Type B pancreatic cell (in vitro differentiated cells): ENCODE data around the gene PLGRKT. TPM values are rescaled to one million over a fixed set of nuclear protein-coding genes. Genes with fewer than 3 reads are reported as not detected.
"Not testable (repeated sequence)": the region's sequence is repeated elsewhere in the genome, so short reads cannot be mapped to it uniquely, and the experiment has no call there.

ENCODE experiments used
- DNase-seq: peaks from one replicate; pipeline ENCODE4 v3.0.0; 2021; ENCODE audit warnings: mixed read lengths; ENCODE audit not compliant: unreplicated experiment; ENCODE audit errors: extremely low spot score
- H3K27ac Mint-ChIP-seq: 2 replicates; pipeline ENCODE4 v1.8.0; 2021; ENCODE audit warnings: mild to moderate bottlenecking, mixed read lengths
- H3K27me3 Mint-ChIP-seq: 2 replicates; pipeline ENCODE4 v1.8.0; 2021; ENCODE audit warnings: mixed read lengths
- H3K36me3 Mint-ChIP-seq: 2 replicates; pipeline ENCODE4 v1.8.0; 2021; ENCODE audit warnings: mixed read lengths
- H3K4me1 Mint-ChIP-seq: one replicate; pipeline ENCODE4 v1.8.0; 2021; ENCODE audit warnings: mixed read lengths; ENCODE audit not compliant: unreplicated experiment
- H3K4me3 Mint-ChIP-seq: 2 replicates; pipeline ENCODE4 v1.8.0; 2021; ENCODE audit warnings: mild to moderate bottlenecking, mixed read lengths
- H3K9me3 Mint-ChIP-seq: 2 replicates; pipeline ENCODE4 v1.8.0; 2021; ENCODE audit warnings: mixed read lengths
- total RNA-seq: library from RNA; stranded (reverse); gene quantifications from 2 replicates; pipeline ENCODE4 v1.2.1, GENCODE V29; 2021; ENCODE audit warnings: low replicate concordance
- TF ChIP-seq, protein P1 (sequence below): fragments of 200-600 bp; sonication (generic); conservative IDR thresholded peaks from 2 replicates; pipeline ENCODE4 v1.5.0; 2021; ENCODE audit warnings: antibody characterized with exemption, mild to moderate bottlenecking

Gene PLGRKT
- total RNA-seq, 1 donor from 2014 or later: 25.6 TPM

DNA sequence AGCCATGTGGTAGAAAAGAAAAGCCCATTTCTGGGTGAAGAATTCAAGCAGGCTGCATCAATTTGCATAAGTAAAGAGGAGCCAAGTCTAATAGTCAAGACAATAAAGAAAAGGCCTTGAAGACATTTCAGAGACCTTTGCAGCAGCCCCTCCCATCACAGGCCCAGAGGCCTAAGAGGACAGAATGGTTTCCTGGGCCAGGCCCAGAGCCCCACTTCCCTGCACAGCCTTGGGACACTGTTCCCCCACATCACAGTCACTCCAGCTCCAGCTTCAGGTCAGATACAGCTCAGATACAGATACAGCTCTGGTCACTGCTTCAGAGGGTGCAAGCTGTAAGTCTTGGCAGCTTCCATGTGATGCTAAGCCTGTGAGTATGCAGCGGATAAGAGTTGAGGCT is 29.1 kb downstream of the PLGRKT start:
- H3K27me3 Mint-ChIP-seq: no peaks in the 10 kb centered on the region

DNA sequence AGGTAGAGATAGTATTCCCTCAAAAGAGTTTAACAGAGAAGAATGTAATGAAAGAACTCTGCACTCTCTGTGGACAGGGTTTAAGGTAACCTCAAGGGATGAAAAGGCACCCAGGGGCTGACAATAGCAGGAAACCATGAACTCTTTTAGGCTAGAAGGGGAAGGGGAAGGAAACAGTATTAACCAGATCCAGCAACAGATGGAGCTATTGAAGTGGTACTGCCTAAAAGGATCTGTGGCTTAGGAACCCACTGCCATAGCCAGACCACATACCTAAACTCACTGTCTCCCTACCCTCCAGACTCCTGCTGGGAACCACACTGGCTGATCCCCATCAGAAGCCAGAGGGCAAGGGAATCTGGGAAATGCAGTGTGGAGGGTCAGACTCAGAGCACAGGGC is 35.5 kb downstream of the PLGRKT start:
- H3K4me1 Mint-ChIP-seq: no peaks in the 10 kb centered on the region
- H3K27ac Mint-ChIP-seq: no peak overlapping the region
- H3K4me3 Mint-ChIP-seq: no peak overlapping the region
- no peak for DNase-seq
- TF ChIP-seq, protein P1, sequence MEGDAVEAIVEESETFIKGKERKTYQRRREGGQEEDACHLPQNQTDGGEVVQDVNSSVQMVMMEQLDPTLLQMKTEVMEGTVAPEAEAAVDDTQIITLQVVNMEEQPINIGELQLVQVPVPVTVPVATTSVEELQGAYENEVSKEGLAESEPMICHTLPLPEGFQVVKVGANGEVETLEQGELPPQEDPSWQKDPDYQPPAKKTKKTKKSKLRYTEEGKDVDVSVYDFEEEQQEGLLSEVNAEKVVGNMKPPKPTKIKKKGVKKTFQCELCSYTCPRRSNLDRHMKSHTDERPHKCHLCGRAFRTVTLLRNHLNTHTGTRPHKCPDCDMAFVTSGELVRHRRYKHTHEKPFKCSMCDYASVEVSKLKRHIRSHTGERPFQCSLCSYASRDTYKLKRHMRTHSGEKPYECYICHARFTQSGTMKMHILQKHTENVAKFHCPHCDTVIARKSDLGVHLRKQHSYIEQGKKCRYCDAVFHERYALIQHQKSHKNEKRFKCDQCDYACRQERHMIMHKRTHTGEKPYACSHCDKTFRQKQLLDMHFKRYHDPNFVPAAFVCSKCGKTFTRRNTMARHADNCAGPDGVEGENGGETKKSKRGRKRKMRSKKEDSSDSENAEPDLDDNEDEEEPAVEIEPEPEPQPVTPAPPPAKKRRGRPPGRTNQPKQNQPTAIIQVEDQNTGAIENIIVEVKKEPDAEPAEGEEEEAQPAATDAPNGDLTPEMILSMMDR: no peak
- peaks cover 19% of the 10 kb centered on the region for H3K36me3 Mint-ChIP-seq
- no peaks in the 10 kb centered on the region for H3K27me3 Mint-ChIP-seq
- H3K9me3 Mint-ChIP-seq: peaks cover 4% of the 10 kb centered on the region

More for the DNA sequence above, 29.1 kb downstream of the PLGRKT start:
- Mint-ChIP-seq H3K27ac (no peak overlapping the region), H3K4me3 (no peak overlapping the region), H3K4me1 (no peaks in the 10 kb centered on the region), H3K36me3 (peaks cover 30% of the 10 kb centered on the region), H3K9me3 (peaks cover 4% of the 10 kb centered on the region)
- TF ChIP-seq, protein P1: no peak
- no peak for DNase-seq

DNA sequence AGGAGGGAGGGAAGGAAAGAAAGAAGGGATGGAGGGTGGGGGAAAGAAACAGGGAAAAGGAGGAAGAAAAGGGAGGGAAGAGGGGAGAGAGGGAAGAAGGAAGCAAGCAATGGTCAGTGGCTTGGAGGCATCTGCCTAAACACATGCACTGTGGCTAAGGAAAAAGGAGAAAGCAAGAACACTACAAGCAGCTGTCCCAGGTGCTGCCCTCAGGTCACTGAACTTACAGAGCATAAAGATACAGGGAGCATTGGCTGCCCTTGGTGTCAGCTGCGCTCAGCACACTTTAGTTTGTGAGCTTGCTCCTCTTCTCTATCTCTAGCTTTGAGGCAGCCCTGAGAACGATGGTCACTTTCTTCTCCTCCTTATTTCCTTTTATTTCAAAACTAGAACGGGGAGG is 40.2 kb downstream of the PLGRKT start:
- H3K36me3 Mint-ChIP-seq, H3K27me3 Mint-ChIP-seq, H3K4me1 Mint-ChIP-seq, H3K27ac Mint-ChIP-seq, H3K9me3 Mint-ChIP-seq, DNase-seq, H3K4me3 Mint-ChIP-seq: not testable (repeated sequence)

DNA sequence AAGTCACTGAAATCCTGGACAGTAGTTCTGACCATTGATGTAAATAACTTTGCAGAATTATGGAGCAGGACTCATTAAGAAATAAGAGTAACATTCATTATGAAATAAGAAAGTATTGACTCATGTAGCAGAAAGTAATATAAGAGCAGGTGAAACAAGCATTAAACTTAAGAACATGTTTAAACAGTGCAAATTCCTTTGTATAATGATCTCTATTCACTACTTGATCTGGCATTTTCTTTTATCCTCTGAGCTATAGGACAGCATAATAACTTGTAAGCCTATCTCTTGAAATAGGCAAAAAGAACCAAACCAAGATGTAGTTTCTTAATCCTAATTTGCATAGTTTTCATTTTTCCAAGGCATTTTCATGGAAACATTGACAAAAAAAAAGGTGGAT is 42.3 kb downstream of the PLGRKT start:
- H3K4me1 Mint-ChIP-seq: no peaks in the 10 kb centered on the region
- H3K4me3 Mint-ChIP-seq: no peak overlapping the region
- H3K9me3 Mint-ChIP-seq: no peaks in the 10 kb centered on the region
- no peak for DNase-seq
- no peaks in the 10 kb centered on the region for H3K27me3 Mint-ChIP-seq
- H3K27ac Mint-ChIP-seq: no peak overlapping the region
- H3K36me3 Mint-ChIP-seq: no peaks in the 10 kb centered on the region
- TF ChIP-seq, protein P1: no peak

DNA sequence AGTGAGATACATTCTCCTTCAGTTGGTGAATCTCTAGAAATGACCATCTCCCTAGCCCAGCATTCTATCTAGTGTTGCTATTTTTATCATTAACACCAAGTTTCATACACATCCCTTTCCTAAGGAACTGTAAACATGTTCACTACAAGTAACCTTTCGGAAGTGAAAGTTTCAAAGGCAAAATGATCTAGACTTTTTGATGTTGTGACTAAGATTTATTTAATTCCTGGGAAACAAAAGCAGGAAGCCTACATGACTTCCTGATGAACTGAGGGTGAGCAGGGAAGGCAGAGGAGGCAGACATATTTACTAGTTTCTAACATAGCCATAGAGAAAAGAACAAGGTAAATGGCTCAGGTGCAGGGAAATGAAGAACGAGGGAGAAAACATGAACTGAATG is 43.7 kb downstream of the PLGRKT start:
- H3K27ac Mint-ChIP-seq, DNase-seq, H3K4me3 Mint-ChIP-seq, H3K27me3 Mint-ChIP-seq, H3K36me3 Mint-ChIP-seq, H3K4me1 Mint-ChIP-seq, H3K9me3 Mint-ChIP-seq: not testable (repeated sequence)

DNA sequence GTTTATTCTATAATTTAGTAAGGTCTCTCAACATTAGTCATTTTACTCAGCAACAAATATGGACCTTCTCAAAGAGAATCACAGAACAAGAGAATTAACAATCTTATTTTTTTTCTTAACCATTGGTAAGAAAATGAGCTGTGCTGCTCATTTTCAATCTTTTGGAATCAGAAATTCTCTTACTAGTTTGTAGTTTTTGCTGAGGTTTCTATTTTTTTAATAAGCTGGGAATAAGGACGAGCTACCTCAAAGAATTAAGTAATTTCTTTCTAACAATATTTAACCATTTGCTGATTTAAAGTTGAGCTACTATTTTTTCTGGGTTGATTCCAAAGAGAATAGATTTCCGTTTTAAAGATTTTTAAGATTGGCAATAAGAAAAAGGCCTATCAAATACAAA is 44.2 kb downstream of the PLGRKT start:
- TF ChIP-seq, protein P1: no peak
- Mint-ChIP-seq H3K36me3 (no peaks in the 10 kb centered on the region), H3K4me3 (no peak overlapping the region), H3K9me3 (no peaks in the 10 kb centered on the region), H3K27ac (no peak overlapping the region), H3K4me1 (peaks cover 5% of the 10 kb centered on the region), H3K27me3 (no peaks in the 10 kb centered on the region)
- no peak for DNase-seq

DNA sequence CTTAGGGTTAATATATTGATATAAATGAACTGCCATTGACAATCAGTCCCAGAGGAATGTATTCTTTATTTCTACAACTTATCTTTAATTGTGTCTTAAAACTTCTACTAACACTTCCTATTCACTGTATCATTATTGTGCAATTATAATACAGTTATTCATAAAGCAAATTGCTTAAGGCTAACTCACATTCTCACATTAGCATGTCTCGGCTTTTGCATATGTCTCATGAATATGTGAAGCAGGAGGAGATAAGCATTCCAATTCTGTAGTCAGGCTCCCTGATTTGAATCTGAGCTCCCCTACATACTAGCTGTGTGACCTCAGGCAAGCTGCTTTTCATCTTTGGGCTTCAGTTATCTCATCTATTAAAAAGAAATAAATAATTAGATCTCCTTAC is 45.4 kb downstream of the PLGRKT start:
- no peak for DNase-seq
- Mint-ChIP-seq H3K4me3 (no peak overlapping the region), H3K27ac (no peak overlapping the region), H3K36me3 (no peaks in the 10 kb centered on the region), H3K9me3 (no peaks in the 10 kb centered on the region), H3K4me1 (peaks cover 5% of the 10 kb centered on the region), H3K27me3 (no peaks in the 10 kb centered on the region)
- TF ChIP-seq, protein P1: no peak
